GM23338 (cell line): Measurements from ENCODE around the gene FEM1B.

ENCODE experiments used
- CREB1 ChIP-seq: fragments of 250-450 bp; sonication (Bioruptor Pico); IDR thresholded peaks from 2 replicates; pipeline ENCODE4 v1.5.0; 2020; ENCODE audit warnings: low read depth, mild to moderate bottlenecking, moderate library complexity
- CTCF ChIP-seq, 2 experiments: fragments of 200-600 bp in 1 of 2; sonication (generic) in 1 of 2; conservative IDR thresholded peaks; 2 replicates each; pipeline versions ENCODE4 v1.5.1 to v1.6.1; 2016 to 2017; ENCODE audit warnings: antibody characterized with exemption in 2 of 2, low read depth in 2 of 2, mild to moderate bottlenecking in 2 of 2, moderate library complexity in 1 of 2
- EZH2 ChIP-seq: fragments of 200-600 bp; sonication (generic); IDR thresholded peaks from one replicate; pipeline ENCODE4 v1.8.0; 2017; ENCODE audit warnings: antibody characterized with exemption, mild to moderate bottlenecking, low read depth; ENCODE audit not compliant: unreplicated experiment
- EZH2phosphoT487 ChIP-seq: fragments of 200-600 bp; sonication (generic); IDR thresholded peaks from one replicate; pipeline ENCODE4 v1.8.1; 2018; ENCODE audit warnings: antibody characterized with exemption; ENCODE audit not compliant: unreplicated experiment
- JUNB ChIP-seq: IDR thresholded peaks from one replicate; pipeline ENCODE4 v1.6.1; 2016; ENCODE audit warnings: antibody characterized with exemption; ENCODE audit not compliant: unreplicated experiment
- POLR2AphosphoS5 ChIP-seq: IDR thresholded peaks from 2 replicates; pipeline ENCODE4 v1.6.1; 2016; ENCODE audit warnings: antibody characterized with exemption, low read depth
- STAT1 ChIP-seq: IDR thresholded peaks from one replicate; pipeline ENCODE4 v1.6.1; 2016; ENCODE audit warnings: antibody characterized with exemption; ENCODE audit not compliant: unreplicated experiment
- ZNF331 ChIP-seq: fragments of 250-450 bp; sonication (Bioruptor Pico); IDR thresholded peaks from 2 replicates; pipeline ENCODE4 v1.5.0; 2020; ENCODE audit warnings: low read depth, mild to moderate bottlenecking, moderate library complexity
- TF ChIP-seq, protein P1 (sequence below): IDR thresholded peaks from one replicate; pipeline ENCODE4 v1.6.1; 2018; ENCODE audit warnings: antibody characterized with exemption; ENCODE audit not compliant: unreplicated experiment

DNA sequence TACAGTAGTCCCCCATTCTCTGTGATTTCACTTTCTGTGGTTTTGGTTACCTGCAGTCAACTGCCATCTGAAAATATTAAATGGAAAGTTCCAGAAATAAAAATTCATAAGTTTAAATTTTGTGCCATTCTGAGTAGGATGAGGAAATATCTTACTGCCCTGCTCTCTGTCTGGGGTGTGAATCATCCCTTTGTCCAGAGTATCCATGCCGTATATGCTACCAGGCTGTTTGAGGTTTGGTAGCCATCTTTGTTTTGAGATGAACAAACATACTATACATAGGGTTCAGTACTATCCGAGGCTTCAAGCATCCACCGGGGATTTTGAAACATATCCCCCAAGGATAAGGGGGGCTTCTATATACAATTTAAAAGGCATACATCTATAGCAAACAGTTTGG, 16.3 kb upstream of the FEM1B start:
- TF ChIP-seq CTCF (conservative IDR thresholded peaks at IDR 0.05; ENCODE audit: low read depth in 2 of 2), result no peak
- no peak for TF ChIP-seq POLR2AphosphoS5
- no peak for TF ChIP-seq JUNB
- no peak for TF ChIP-seq CREB1
- TF ChIP-seq EZH2, result no peak
- TF ChIP-seq, protein P1, sequence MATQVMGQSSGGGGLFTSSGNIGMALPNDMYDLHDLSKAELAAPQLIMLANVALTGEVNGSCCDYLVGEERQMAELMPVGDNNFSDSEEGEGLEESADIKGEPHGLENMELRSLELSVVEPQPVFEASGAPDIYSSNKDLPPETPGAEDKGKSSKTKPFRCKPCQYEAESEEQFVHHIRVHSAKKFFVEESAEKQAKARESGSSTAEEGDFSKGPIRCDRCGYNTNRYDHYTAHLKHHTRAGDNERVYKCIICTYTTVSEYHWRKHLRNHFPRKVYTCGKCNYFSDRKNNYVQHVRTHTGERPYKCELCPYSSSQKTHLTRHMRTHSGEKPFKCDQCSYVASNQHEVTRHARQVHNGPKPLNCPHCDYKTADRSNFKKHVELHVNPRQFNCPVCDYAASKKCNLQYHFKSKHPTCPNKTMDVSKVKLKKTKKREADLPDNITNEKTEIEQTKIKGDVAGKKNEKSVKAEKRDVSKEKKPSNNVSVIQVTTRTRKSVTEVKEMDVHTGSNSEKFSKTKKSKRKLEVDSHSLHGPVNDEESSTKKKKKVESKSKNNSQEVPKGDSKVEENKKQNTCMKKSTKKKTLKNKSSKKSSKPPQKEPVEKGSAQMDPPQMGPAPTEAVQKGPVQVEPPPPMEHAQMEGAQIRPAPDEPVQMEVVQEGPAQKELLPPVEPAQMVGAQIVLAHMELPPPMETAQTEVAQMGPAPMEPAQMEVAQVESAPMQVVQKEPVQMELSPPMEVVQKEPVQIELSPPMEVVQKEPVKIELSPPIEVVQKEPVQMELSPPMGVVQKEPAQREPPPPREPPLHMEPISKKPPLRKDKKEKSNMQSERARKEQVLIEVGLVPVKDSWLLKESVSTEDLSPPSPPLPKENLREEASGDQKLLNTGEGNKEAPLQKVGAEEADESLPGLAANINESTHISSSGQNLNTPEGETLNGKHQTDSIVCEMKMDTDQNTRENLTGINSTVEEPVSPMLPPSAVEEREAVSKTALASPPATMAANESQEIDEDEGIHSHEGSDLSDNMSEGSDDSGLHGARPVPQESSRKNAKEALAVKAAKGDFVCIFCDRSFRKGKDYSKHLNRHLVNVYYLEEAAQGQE, result no peak
- no peak for TF ChIP-seq STAT1
- no peak for TF ChIP-seq ZNF331 (CRISPR knock-in tag)
- no peak for TF ChIP-seq EZH2phosphoT487
